Transverse colon (tissue), 3 donors: ENCODE results near the gene SYNCRIP.

Experiments
- POLR2A ChIP-seq: fragments of 450-650 bp; IDR thresholded peaks from one replicate; pipeline ENCODE4 v1.6.1; 2016; ENCODE audit warnings: antibody characterized with exemption, mild to moderate bottlenecking, moderate library complexity
- POLR2AphosphoS5 ChIP-seq, 3 donors: sonication (generic); formaldehyde crosslinking; IDR thresholded peaks; one replicate each; pipeline ENCODE4 v1.6.1; 2016; ENCODE audit warnings: antibody characterized with exemption in 3 of 3

GRCh38 chr6:85591207-85591606 is 51.5 kb downstream of the SYNCRIP start:
- TF ChIP-seq POLR2AphosphoS5 (IDR thresholded peaks at IDR 0.05) (no peak), POLR2A (no peak)
